ENCODE measurements around the gene LUZP1.

LUZP1 gene

GRCh38 chr1:23069675-23070074 is 99.0 kb downstream of the LUZP1 start:
- no peaks in the 10 kb centered on the region for H3K4me1 ChIP-seq (ENCODE audit: control insufficient read depth, insufficient read depth, low read length)
- no peak overlapping the region for H3K4me3 ChIP-seq (ENCODE audit: low read length)
- no peak overlapping the region for H3K9ac ChIP-seq (ENCODE audit: low read length)
- no peaks in the 10 kb centered on the region for H3K27me3 ChIP-seq (replicated peaks; ENCODE audit: control insufficient read depth, insufficient read depth, low read length)
- peaks cover 75% of the 10 kb centered on the region for H3K36me3 ChIP-seq (ENCODE audit: control insufficient read depth, insufficient read depth, low read length, severe bottlenecking)
- DNase-seq (ENCODE audit: low read depth): no peak
- H3K9me3 ChIP-seq (ENCODE audit: control insufficient read depth, low read length): no peaks in the 10 kb centered on the region

GRCh38 chr1:23069149-23069548 is 99.5 kb downstream of the LUZP1 start:
- no peak overlapping the region for H3K4me3 ChIP-seq (ENCODE audit: low read length)
- no peak overlapping the region for H3K9ac ChIP-seq (ENCODE audit: low read length)
- no peaks in the 10 kb centered on the region for H3K27me3 ChIP-seq (replicated peaks; ENCODE audit: control insufficient read depth, insufficient read depth, low read length)
- H3K4me1 ChIP-seq (ENCODE audit: control insufficient read depth, insufficient read depth, low read length): no peaks in the 10 kb centered on the region
- peaks cover 77% of the 10 kb centered on the region for H3K36me3 ChIP-seq (ENCODE audit: control insufficient read depth, insufficient read depth, low read length, severe bottlenecking)
- H3K9me3 ChIP-seq (ENCODE audit: control insufficient read depth, low read length): no peaks in the 10 kb centered on the region
- no peak for DNase-seq (ENCODE audit: low read depth)

- no peak for DNase-seq (ENCODE audit: low read depth)
- Histone ChIP-seq H3K9me3 (ENCODE audit: control insufficient read depth, low read length) (no peaks in the 10 kb centered on the region), H3K4me3 (ENCODE audit: low read length) (no peak overlapping the region), H3K27me3 (replicated peaks; ENCODE audit: control insufficient read depth, insufficient read depth, low read length) (no peaks in the 10 kb centered on the region), H3K36me3 (ENCODE audit: control insufficient read depth, insufficient read depth, low read length, severe bottlenecking) (peaks cover 54% of the 10 kb centered on the region), H3K4me1 (ENCODE audit: control insufficient read depth, insufficient read depth, low read length) (peaks cover 3% of the 10 kb centered on the region), H3K9ac (ENCODE audit: low read length) (no peak overlapping the region)
Observed at GRCh38 chr1:23066075-23066474, 102.6 kb downstream of the LUZP1 start.

- H3K4me1 ChIP-seq (ENCODE audit: control insufficient read depth, insufficient read depth, low read length): peaks cover 7% of the 10 kb centered on the region
- H3K36me3 ChIP-seq (ENCODE audit: control insufficient read depth, insufficient read depth, low read length, severe bottlenecking): peaks cover 54% of the 10 kb centered on the region
- H3K4me3 ChIP-seq (ENCODE audit: low read length): no peak overlapping the region
- no peaks in the 10 kb centered on the region for H3K27me3 ChIP-seq (replicated peaks; ENCODE audit: control insufficient read depth, insufficient read depth, low read length)
- no peak for DNase-seq (ENCODE audit: low read depth)
- H3K9me3 ChIP-seq (ENCODE audit: control insufficient read depth, low read length): no peaks in the 10 kb centered on the region
- no peak overlapping the region for H3K9ac ChIP-seq (ENCODE audit: low read length)
Observed at GRCh38 chr1:23065385-23065784, 103.3 kb downstream of the LUZP1 start.

GRCh38 chr1:23062271-23062670 is 106.4 kb downstream of the LUZP1 start:
- Histone ChIP-seq H3K27me3 (replicated peaks; ENCODE audit: control insufficient read depth, insufficient read depth, low read length) (no peaks in the 10 kb centered on the region), H3K9me3 (ENCODE audit: control insufficient read depth, low read length) (no peaks in the 10 kb centered on the region), H3K4me3 (ENCODE audit: low read length) (no peak overlapping the region), H3K36me3 (ENCODE audit: control insufficient read depth, insufficient read depth, low read length, severe bottlenecking) (peaks cover 55% of the 10 kb centered on the region), H3K4me1 (ENCODE audit: control insufficient read depth, insufficient read depth, low read length) (peaks cover 7% of the 10 kb centered on the region), H3K9ac (ENCODE audit: low read length) (no peak overlapping the region)
- DNase-seq (ENCODE audit: low read depth): no peak

GRCh38 chr1:23057301-23057700 is 111.4 kb downstream of the LUZP1 start:
- Histone ChIP-seq H3K4me1 (ENCODE audit: control insufficient read depth, insufficient read depth, low read length) (peaks cover 7% of the 10 kb centered on the region), H3K9ac (ENCODE audit: low read length) (no peak overlapping the region), H3K9me3 (ENCODE audit: control insufficient read depth, low read length) (no peaks in the 10 kb centered on the region), H3K36me3 (ENCODE audit: control insufficient read depth, insufficient read depth, low read length, severe bottlenecking) (peaks cover 69% of the 10 kb centered on the region), H3K4me3 (ENCODE audit: low read length) (no peak overlapping the region), H3K27me3 (replicated peaks; ENCODE audit: control insufficient read depth, insufficient read depth, low read length) (no peaks in the 10 kb centered on the region)
- DNase-seq (ENCODE audit: low read depth): no peak

GRCh38 chr1:23051290-23051909 is 117.3 kb downstream of the LUZP1 start:
- Histone ChIP-seq H3K9me3 (ENCODE audit: control insufficient read depth, low read length) (no peaks in the 10 kb centered on the region), H3K9ac (ENCODE audit: low read length) (no peak overlapping the region), H3K36me3 (ENCODE audit: control insufficient read depth, insufficient read depth, low read length, severe bottlenecking) (peaks cover 27% of the 10 kb centered on the region), H3K27me3 (replicated peaks; ENCODE audit: control insufficient read depth, insufficient read depth, low read length) (no peaks in the 10 kb centered on the region), H3K4me1 (ENCODE audit: control insufficient read depth, insufficient read depth, low read length) (no peaks in the 10 kb centered on the region), H3K4me3 (ENCODE audit: low read length) (no peak overlapping the region)
- DNase-seq (ENCODE audit: low read depth): no peak

- H3K4me1 ChIP-seq (ENCODE audit: control insufficient read depth, insufficient read depth, low read length): no peaks in the 10 kb centered on the region
- H3K36me3 ChIP-seq (ENCODE audit: control insufficient read depth, insufficient read depth, low read length, severe bottlenecking): peaks cover 19% of the 10 kb centered on the region
- DNase-seq (ENCODE audit: low read depth): no peak
- no peaks in the 10 kb centered on the region for H3K27me3 ChIP-seq (replicated peaks; ENCODE audit: control insufficient read depth, insufficient read depth, low read length)
- H3K9ac ChIP-seq (ENCODE audit: low read length): no peak overlapping the region
- H3K4me3 ChIP-seq (ENCODE audit: low read length): no peak overlapping the region
- H3K9me3 ChIP-seq (ENCODE audit: control insufficient read depth, low read length): no peaks in the 10 kb centered on the region
Observed at GRCh38 chr1:23050201-23050600, 118.5 kb downstream of the LUZP1 start.

- Histone ChIP-seq H3K36me3 (ENCODE audit: control insufficient read depth, insufficient read depth, low read length, severe bottlenecking) (no peaks in the 10 kb centered on the region), H3K4me1 (ENCODE audit: control insufficient read depth, insufficient read depth, low read length) (no peaks in the 10 kb centered on the region), H3K27me3 (replicated peaks; ENCODE audit: control insufficient read depth, insufficient read depth, low read length) (no peaks in the 10 kb centered on the region), H3K4me3 (ENCODE audit: low read length) (no peak overlapping the region), H3K9me3 (ENCODE audit: control insufficient read depth, low read length) (no peaks in the 10 kb centered on the region), H3K9ac (ENCODE audit: low read length) (no peak overlapping the region)
- no peak for DNase-seq (ENCODE audit: low read depth)
Observed at GRCh38 chr1:23044035-23044434, 124.6 kb downstream of the LUZP1 start.

- Histone ChIP-seq H3K27me3 (replicated peaks; ENCODE audit: control insufficient read depth, insufficient read depth, low read length) (no peaks in the 10 kb centered on the region), H3K36me3 (ENCODE audit: control insufficient read depth, insufficient read depth, low read length, severe bottlenecking) (no peaks in the 10 kb centered on the region), H3K9me3 (ENCODE audit: control insufficient read depth, low read length) (no peaks in the 10 kb centered on the region), H3K4me3 (ENCODE audit: low read length) (no peak overlapping the region), H3K9ac (ENCODE audit: low read length) (no peak overlapping the region), H3K4me1 (ENCODE audit: control insufficient read depth, insufficient read depth, low read length) (peaks cover 5% of the 10 kb centered on the region)
- DNase-seq (ENCODE audit: low read depth): no peak
Observed at GRCh38 chr1:23040509-23040908, 128.1 kb downstream of the LUZP1 start.

- Histone ChIP-seq H3K4me1 (ENCODE audit: control insufficient read depth, insufficient read depth, low read length) (peaks cover 5% of the 10 kb centered on the region), H3K27me3 (replicated peaks; ENCODE audit: control insufficient read depth, insufficient read depth, low read length) (no peaks in the 10 kb centered on the region), H3K36me3 (ENCODE audit: control insufficient read depth, insufficient read depth, low read length, severe bottlenecking) (no peaks in the 10 kb centered on the region), H3K9me3 (ENCODE audit: control insufficient read depth, low read length) (no peaks in the 10 kb centered on the region), H3K4me3 (ENCODE audit: low read length) (no peak overlapping the region), H3K9ac (ENCODE audit: low read length) (no peak overlapping the region)
- DNase-seq (ENCODE audit: low read depth): no peak
Observed at GRCh38 chr1:23039308-23039826, 129.3 kb downstream of the LUZP1 start.
